GM21737 (cell line): ENCODE measurements around the gene ARPC3.
"Not testable (repeated sequence)": the region's sequence is repeated elsewhere in the genome, so short reads cannot be mapped to it uniquely, and the experiment has no call there.

Experiments used
- ATAC-seq: cut with Tn5 transposase; IDR thresholded peaks from one replicate; pipeline ENCODE4 v1.9.1; 2021; ENCODE audit warnings: mild to moderate bottlenecking, moderate library complexity; ENCODE audit not compliant: unreplicated experiment

Gene ARPC3

DNA sequence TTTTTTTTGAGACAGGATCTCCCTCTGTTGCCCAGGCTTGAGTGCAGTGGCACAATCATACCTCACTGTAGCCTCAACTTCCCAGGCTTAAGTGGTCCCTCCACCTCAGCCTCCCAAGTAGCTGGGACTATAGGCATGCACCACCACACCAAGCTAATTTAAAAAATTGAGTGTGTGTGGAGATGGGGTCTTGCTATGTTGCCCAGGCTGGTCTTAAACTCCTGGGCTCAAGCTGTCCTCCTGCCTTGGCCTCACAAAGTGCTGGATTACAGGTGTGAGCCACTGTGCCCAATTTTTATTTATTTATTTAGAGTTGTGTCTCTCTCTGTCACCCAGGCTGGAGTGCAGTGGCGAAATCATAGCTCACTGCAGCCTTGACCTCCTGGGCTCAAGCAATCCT is 29.5 kb downstream of the ARPC3 start:
- ATAC-seq: not testable (repeated sequence)

GRCh38 chr12:110417113-110417512 is 33.0 kb downstream of the ARPC3 start:
- not testable (repeated sequence) for ATAC-seq

GRCh38 chr12:110410086-110410485 is 40.1 kb downstream of the ARPC3 start:
- ATAC-seq: not testable (repeated sequence)

GRCh38 chr12:110405126-110405662 is 44.9 kb downstream of the ARPC3 start:
- not testable (repeated sequence) for ATAC-seq

- ATAC-seq: no peak
Observed at GRCh38 chr12:110403976-110404682, 46.0 kb downstream of the ARPC3 start.

DNA sequence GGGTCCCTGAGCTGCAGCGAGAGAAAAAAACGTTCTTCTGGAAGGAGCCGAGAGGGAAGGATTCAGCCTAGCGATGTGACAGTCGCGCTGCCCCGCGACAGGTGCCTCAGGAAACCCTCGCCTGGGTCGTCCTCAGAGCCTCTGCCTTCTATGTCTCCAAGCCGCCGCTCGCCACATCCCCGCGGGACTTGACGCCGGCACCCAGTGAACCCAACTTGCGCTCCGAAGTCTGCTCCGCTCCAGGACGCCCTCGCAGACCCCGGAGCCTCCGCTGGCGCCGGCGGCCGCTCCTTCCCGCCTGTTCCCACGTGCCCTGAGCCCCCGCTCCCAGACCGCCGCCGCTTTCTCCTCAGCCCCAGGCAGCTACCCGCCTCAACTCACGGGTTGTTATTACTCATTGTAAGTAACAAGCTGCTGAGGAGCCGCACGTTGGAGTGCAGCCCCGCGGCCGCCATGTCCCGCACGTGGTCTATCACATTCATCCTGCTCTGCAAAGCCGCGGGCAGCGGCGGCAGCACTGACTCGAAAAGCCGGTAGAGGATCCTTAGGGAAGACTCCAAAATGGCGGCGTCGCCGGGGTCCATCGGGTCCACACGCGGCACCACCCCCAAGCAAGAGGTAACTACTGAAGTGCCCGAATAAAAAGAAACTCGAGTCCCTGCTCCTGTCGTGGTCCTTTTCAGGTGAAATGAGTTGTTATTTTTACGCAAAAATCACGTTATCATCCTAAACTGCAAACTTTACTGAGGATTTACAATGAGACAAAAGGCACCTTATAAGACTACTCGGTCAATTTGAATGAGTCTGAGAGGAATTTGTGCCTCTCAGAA is 46.8 kb downstream of the ARPC3 start, which contains the start of gene ANAPC7:
Gene ANAPC7 (minus strand): TSS at position 563 of the 830 bp plus-strand sequence. CDS start 81 bp downstream, at position 482.
- ATAC-seq: peak; percentile 73
